Epithelial cell of prostate (primary cell): ENCODE data around the gene C20orf204.

ENCODE experiments used
- DNase-seq: peaks from one replicate; pipeline ENCODE4 v3.0.0-alpha.2; 2011; ENCODE audit warnings: low read depth, low spot score
- H3K27ac ChIP-seq: fragments of 450-650 bp; 2 replicates; pipeline ENCODE4 v1.5.1; 2017; ENCODE audit warnings: mild to moderate bottlenecking

Gene C20orf204

DNA sequence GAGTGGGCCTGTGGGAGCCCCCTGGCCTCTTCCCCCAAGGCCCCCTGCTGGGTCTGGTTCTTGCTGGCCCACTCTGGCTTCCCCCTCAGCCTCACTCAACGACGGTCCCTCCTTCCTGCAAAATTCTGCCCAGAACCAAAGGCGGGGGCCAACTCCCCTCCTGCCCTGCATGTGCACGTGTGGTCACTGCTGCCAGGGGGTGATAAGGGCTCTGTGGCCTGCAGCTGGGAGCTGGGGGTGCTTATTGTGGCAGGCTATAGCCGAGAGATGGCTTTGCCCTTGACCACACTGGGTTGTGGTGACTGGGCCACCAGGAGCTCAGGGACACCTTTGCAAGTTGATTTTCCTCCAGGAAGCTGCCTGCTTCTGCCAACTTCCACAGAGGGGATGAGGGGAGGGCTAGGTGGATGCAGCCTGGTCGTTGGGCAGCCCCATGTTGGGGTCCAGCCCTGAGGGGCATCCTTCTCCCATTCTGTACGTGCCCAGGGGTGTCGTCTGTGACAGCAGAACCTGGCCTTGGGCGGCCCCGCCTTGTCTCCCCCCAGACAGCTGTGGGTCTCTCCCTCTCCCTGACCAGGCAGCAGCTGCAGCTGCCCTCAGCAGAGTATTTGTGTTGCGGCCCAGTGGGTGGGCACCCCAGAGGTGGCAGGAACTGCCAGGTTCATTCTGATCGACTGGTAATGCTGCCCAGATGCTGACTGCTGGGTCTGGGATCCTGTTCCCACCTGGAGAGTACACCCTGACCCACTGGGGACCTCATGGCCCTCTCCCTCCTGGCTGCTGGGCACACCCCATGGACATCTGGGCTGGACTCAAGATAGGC is 32.6 kb downstream of the C20orf204 start:
- no peak overlapping the region for H3K27ac ChIP-seq
- DNase-seq: no peak

DNA sequence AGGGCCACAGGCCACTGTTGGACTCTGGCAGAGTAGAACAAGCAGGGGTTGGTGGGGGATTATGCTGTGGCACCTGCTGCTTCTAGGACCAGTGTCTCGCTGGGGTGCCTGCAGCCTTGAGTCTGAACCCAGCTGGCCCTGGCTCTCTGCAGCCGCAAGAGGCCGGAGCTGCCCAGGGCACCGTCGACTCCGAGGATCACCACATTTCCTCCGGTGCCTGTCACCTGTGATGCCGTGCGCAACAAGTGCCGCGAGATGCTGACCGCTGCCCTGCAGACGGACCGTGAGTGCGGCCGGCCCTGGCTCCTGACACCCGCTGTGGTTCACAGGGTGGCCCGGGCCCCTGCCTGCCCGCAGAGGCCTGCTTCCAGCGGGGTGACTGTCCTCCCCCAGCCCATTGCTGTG is 33.2 kb downstream of the C20orf204 start:
- H3K27ac ChIP-seq: no peak overlapping the region
- no peak for DNase-seq

DNA sequence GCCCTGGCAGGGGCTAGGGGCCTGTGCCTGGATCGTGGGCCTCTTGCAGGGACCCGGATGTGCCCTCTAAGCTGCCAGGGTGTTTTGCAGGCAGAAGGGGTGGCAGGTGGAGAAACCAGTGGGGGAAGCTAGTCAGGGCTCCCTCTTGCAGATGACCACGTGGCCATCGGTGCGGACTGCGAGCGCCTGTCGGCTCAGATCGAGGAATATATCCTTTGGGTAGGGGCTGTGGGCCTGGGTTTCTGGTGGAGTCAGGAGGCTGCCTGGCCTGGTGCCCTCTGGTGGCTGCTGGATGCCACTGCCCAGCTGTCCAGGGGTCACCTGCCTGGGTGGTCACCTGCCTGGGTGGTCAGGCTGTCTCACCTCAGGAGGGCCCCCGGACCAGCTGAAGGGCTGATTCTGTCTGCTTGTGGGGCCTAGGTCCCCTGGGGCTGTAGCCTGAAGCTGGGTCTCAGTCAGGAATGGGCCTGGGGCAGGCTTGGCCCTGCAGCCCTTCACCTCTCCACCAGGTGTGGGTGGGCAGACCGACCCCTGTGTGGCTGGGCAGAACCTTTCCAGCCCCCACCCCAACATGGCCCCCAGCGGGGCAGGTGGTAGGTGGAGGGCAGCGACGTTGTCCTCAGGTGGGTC is 33.7 kb downstream of the C20orf204 start:
- no peak overlapping the region for H3K27ac ChIP-seq
- no peak for DNase-seq

- DNase-seq: no peak
- no peak overlapping the region for H3K27ac ChIP-seq
Observed at GRCh38 chr20:64070244-64070993, 34.4 kb downstream of the C20orf204 start.

DNA sequence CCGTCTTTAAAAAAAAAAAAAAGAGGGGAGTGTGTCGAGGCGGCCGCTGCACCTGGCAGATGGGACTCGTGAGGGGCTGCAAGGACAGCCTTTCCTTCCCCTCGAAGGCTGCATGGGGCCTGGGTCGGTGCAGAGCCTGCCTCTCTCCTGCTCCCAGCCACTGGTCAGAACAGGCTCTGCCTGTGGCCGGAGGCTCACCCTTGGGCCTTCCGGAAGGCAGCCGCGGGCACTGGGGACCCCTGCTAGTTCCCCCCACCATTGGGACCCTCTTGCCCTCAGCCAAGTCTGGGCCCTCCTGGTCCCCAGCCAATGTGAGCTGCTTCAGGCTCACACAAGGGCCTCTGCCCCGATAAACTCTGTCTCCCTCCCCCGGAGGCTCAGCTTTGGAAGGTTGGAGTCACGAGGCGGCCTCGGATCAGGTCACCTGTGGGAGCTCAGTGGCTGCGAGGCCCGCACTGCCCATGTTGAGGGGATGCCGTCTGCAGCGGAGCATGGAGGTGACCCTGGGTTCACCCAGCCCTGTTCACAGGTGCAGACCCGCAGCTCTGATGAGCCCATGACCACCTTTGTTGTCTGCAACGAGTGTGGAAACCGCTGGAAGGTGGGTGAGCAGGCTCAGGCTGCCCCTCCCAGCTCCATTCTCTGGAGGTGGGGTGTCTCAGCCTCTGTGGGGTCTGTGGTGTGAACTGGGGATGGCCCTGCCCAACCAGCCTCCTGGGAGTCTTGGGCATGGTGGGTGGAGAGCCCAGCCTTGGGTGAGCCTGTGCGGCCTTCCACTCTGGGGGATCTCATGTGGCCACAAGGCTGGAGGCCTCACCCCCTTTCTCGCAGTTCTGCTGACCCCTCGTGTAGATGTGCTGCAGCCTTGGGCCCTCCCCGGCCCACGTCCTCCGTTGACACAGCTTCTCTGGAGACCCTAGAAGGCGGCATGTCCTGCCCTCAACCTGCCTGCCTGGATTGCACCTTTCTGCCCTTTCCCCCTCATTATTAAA is 35.7 kb downstream of the C20orf204 start:
- DNase-seq: no peak
- H3K27ac ChIP-seq: no peak overlapping the region

GRCh38 chr20:64072498-64073063 is 36.6 kb downstream of the C20orf204 start:
- DNase-seq: no peak
- H3K27ac ChIP-seq: no peak overlapping the region

DNA sequence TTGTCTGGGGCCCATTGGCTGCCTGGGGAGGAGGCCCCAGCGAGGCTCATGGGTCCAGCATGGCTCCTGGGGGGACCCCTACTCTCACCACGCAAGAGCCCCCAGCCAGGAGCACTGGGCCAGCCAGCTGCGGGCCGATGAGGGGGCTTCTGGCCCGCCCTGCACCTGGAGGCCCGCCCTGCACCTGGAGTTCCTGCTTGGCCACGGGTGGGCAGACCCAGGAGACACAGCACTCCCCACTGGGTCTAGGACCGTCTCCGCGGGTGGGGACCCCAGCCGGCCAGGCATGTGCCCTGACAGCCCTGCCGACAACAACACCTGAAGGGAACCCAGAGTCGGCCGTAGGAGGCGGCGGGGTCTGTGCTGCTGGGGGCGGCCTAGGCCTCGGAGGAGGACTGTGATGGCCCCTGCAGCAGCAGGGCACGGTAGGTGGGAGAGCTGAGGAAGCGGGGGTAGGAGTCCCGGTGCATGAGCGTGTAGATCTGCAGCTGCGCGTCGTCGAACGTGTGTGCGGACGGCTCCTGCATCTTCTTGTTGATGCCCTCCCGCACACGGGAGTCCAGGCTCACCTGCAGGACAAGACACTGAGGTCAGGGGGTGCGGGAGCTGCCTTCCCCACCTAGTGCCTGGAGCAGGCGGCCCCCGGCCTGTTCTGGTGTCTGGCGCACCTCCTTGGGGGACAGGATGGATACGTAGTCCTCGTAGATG is 37.6 kb downstream of the C20orf204 start:
- no peak for DNase-seq
- H3K27ac ChIP-seq: no peak overlapping the region

GRCh38 chr20:64074184-64074789 is 38.3 kb downstream of the C20orf204 start:
- DNase-seq: no peak

GRCh38 chr20:64074963-64075362 is 39.0 kb downstream of the C20orf204 start:
- no peak overlapping the region for H3K27ac ChIP-seq
- DNase-seq: no peak

More at GRCh38 chr20:64074184-64074789, 38.3 kb downstream of the C20orf204 start:
- no peak overlapping the region for H3K27ac ChIP-seq

DNA sequence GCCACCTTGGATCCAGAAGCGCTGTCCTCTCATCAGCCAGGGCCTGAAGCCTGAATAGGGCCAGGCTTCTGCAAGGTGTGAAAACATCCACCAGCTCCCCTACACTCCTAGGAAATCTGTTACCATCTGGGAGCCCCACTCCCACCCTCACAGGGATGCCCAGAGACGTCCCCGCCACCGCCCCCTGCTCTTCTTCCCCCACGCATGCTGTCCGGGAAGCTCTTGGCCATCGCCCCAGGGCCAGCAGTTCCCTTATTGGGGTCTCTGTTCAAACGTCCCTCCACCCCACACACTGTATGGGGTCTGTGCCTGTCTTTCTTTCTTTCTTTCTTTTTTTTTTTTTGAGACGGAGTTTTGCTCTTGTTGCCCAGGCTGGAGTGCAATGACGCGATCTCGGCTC is 39.6 kb downstream of the C20orf204 start:
- H3K27ac ChIP-seq: no peak overlapping the region
- DNase-seq: no peak

- H3K27ac ChIP-seq: no peak overlapping the region
- no peak for DNase-seq
Observed at GRCh38 chr20:64076061-64076997, 40.3 kb downstream of the C20orf204 start.

DNA sequence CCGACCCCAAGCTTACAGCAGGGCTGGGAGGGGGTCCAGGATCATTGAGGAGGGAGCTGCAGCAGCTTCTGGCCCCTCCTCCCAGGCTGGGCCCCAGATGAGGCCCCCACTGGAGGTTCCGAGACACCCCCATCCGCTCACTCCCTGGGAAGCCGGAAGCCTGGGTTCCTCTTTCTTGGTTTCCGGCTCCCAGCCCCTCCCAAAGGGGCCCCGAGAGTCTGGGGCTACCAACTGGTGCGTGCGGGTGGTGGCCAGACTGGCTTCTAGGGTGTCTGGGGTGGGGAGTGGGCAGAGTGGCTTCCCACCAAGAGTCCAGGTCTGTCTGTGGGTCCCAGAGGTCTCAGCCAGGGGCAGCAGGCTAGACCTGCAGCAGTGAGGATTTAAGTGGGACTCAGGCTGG is 41.1 kb downstream of the C20orf204 start:
- no peak for DNase-seq
- H3K27ac ChIP-seq: no peak overlapping the region

DNA sequence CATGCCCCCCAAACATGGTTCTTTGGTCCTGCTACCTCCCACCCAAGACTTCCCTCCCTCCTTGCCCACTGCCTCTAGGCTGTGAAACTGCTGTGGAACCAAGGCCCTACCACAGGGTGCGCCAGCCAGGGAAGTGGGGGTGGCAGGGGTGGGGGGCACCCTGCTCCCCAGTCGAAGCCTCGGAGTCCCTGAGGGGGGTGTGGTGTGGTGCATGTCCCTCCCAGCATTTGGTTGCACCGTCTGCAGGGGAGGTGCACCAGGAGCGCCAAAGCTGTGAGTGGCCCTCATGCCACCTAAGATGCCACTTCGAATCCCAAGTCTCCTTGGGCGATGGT is 41.5 kb downstream of the C20orf204 start:
- no peak for DNase-seq
- H3K27ac ChIP-seq: no peak overlapping the region

DNA sequence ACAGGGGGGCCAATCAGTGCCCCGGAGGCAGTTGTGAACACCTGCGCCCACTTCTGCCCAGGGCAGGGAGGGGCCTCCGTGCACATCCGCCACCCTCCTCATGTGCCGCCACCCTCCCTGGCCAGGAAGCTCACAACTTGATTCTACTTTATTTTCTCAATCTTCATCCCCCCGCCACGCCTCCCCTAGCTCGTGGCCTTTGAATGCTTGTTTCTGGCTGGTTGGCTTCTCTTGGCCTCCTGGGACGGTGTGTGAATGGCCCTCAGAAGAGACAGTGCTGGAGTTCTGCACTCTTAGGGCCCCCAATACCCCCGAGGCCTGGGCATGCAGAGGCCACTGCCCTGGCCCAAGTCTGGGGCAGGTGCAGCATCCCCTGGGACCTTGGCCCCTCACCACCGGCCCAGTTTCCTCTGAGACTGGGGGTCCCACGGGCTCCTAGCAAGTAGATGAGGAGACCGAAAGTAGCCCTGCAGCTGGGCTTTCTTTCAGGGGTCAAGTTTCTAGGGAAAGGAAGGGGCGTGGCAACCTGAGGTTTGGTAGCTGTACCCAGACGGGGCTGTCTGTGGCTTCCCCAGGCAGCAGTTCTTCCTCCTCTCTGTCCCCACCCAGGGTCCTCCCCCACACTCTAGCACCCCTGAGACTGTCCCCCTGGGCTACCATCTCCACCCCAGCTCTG is 42.0 kb downstream of the C20orf204 start:
- DNase-seq: no peak
- H3K27ac ChIP-seq: no peak overlapping the region

DNA sequence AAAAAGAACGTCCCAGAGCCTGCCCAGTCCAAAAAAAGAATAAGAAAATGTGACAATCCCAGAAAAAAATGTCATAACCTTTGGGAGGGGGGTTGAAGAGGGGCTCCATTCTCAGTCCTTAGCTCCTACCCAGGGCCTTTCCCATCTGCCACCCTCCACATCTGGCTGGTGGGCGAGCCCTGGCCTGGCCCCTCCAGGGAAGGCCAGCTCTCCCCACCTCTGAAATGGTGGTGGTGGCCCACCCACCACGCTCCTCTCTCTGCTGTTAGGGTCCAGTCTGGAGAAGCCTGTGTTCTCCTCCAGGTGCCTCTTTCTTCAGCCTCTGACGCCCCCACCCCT is 42.9 kb downstream of the C20orf204 start:
- no peak for DNase-seq
- H3K27ac ChIP-seq: no peak overlapping the region

DNA sequence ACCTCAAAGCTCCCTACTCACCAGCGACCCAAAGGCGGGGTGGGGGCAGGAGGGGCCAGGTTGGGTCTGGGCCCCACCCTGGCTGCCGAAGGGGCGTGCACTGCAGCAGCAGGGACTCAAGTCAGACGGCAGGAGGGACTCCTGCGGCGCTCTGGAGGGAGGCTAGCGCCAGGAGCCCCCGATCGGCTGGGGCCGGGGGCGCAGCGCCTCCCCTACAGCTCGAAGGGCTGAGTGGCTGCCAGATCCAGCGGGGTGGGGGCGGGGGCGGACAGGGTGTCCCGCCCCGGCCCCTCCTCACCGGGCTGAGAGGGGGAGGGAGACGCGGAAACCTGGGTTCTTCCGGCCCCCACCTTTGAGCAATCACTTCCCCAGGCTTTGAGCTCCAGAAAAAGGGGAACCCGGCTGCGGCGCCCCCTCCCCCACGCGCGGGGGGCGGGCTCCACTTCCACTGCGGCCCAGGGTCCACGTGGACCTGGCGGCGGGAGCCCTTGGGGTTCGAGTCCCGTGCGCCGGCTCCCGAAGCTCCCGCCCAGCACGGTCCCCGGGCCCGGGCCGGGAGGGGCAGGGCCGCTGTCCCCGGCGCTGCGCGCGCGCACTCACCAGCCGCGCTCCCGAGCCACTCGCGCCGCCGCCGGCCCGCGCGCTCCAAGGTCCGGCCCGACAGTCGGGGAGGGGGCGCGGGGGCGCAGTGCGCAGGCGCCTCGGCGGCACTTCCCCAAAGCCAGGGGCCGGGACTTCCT is 43.5 kb downstream of the C20orf204 start, which contains the start of gene RGS19:
Gene RGS19 (minus strand): TSS at position 246 of the 740 bp plus-strand sequence. CDS start 2,632 bp downstream, outside the sequence.
- H3K27ac ChIP-seq: no peak within 1 kb of the TSS

More for the DNA sequence above, 43.5 kb downstream of the C20orf204 start, which contains the start of gene RGS19:
- DNase-seq: no peak
